H1 (cell line): ENCODE results near the gene SLC52A3. TPM values are rescaled to one million over a fixed set of nuclear protein-coding genes. Genes with fewer than 3 reads are reported as not detected.

Experiments
- CTCF ChIA-PET: fragments of 300-600 bp; sonication (Branson Sonifier 250); formaldehyde crosslinking; loops from one replicate; lab custom pipeline; 2021; ENCODE audit not compliant: partially characterized antibody; lab: Charles Lee
- POLR2A ChIA-PET: fragments of 300-600 bp; sonication (Branson Sonifier 250); formaldehyde crosslinking; loops from one replicate; lab custom pipeline; 2021; ENCODE audit warnings: inconsistent platforms; ENCODE audit not compliant: partially characterized antibody; lab: Charles Lee
- DNase-seq, 2 experiments: peaks; one replicate each; pipeline versions ENCODE4 v3.0.0 to v3.0.0-alpha.2; 2010 to 2022; ENCODE audit warnings: low spot score in 2 of 2, low read depth in 1 of 2, mixed read lengths in 1 of 2
- FAIRE-seq: peaks from 2 replicates; lab custom pipeline; 2011; peaks lifted over from hg19 to GRCh38; lab: Jason Lieb, UNC
- H2AFZ ChIP-seq: 2 replicates; pipeline ENCODE4 v1.8.1; 2012; ENCODE audit warnings: low read length, inconsistent platforms
- H2AK5ac ChIP-seq: 2 replicates; pipeline ENCODE4 v1.6.1; 2013; ENCODE audit warnings: low read depth, low read length
- H2BK120ac ChIP-seq: replicated peaks from 2 replicates; pipeline ENCODE3; 2013; ENCODE audit warnings: low read depth, low read length, inconsistent platforms
- H2BK12ac ChIP-seq: 2 replicates; pipeline ENCODE4 v1.6.1; 2013; ENCODE audit warnings: low read depth, low read length
- H2BK15ac ChIP-seq: 2 replicates; pipeline ENCODE4 v1.6.1; 2013; ENCODE audit warnings: low read length
- H2BK20ac ChIP-seq: 2 replicates; pipeline ENCODE4 v1.6.1; 2013; ENCODE audit warnings: low read length
- H2BK5ac ChIP-seq: 2 replicates; pipeline ENCODE4 v1.6.1; 2013; ENCODE audit warnings: low read depth, low read length
- H3K14ac ChIP-seq: 2 replicates; pipeline ENCODE4 v1.6.1; 2013; ENCODE audit warnings: inconsistent platforms; ENCODE audit not compliant: insufficient read length
- H3K18ac ChIP-seq: 2 replicates; pipeline ENCODE4 v1.6.1; 2013; ENCODE audit warnings: low read length; ENCODE audit errors: extremely low read depth
- H3K23ac ChIP-seq: 2 replicates; pipeline ENCODE4 v1.6.1; 2013; ENCODE audit warnings: inconsistent platforms; ENCODE audit not compliant: insufficient read length
- H3K23me2 ChIP-seq: 2 replicates; pipeline ENCODE4 v1.6.1; 2013; ENCODE audit warnings: low read depth, low read length
- H3K27ac ChIP-seq: 2 replicates; pipeline ENCODE4 v1.6.1; 2011; ENCODE audit warnings: low read depth, low read length, inconsistent platforms
- H3K27me3 ChIP-seq, 4 experiments: replicated peaks in 1 of 4; 1 replicate in 1 of 4; 2 replicates in 3 of 4; pipeline versions ENCODE4 v1.6.1 to v1.8.1; 2011 to 2013; ENCODE audit warnings: low read length in 3 of 4, mild to moderate bottlenecking in 3 of 4, inconsistent platforms in 2 of 4, mixed read lengths in 2 of 4, moderate library complexity in 1 of 4; ENCODE audit not compliant: control insufficient read depth in 3 of 4, insufficient read depth in 3 of 4; ENCODE audit errors: extremely low read depth in 1 of 4
- H3K36me3 ChIP-seq, 4 experiments: 2 replicates each; pipeline versions ENCODE4 v1.6.1 to v1.8.1; 2011 to 2013; ENCODE audit warnings: mild to moderate bottlenecking in 4 of 4, low read length in 3 of 4, moderate library complexity in 2 of 4, control low read depth in 1 of 4, inconsistent platforms in 1 of 4; ENCODE audit not compliant: insufficient read depth in 4 of 4, control insufficient read depth in 2 of 4
- H3K4ac ChIP-seq: replicated peaks from 2 replicates; pipeline ENCODE3; 2013; ENCODE audit warnings: low read length, low read depth, mixed read lengths, inconsistent platforms; ENCODE audit not compliant: insufficient read length
- H3K4me1 ChIP-seq, 4 experiments: replicated peaks in 1 of 4; 1 replicate in 1 of 4; 2 replicates in 3 of 4; pipeline versions ENCODE4 v1.6.1 to v1.8.1; 2011 to 2013; ENCODE audit warnings: low read length in 3 of 4, inconsistent platforms in 2 of 4, mixed read lengths in 1 of 4; ENCODE audit not compliant: insufficient read depth in 4 of 4, control insufficient read depth in 3 of 4
- H3K4me2 ChIP-seq, 2 experiments: 2 replicates each; pipeline versions ENCODE4 v1.6.1 to v1.8.1; 2011 to 2013; ENCODE audit warnings: low read depth in 2 of 2, low read length in 2 of 2, control low read depth in 1 of 2, inconsistent platforms in 1 of 2, mild to moderate bottlenecking in 1 of 2; ENCODE audit not compliant: insufficient read depth in 1 of 2
- H3K4me3 ChIP-seq, 4 experiments: fragments of 200-600, 300-600 bp in 1 of 4; sonication (generic), shearing (Covaris generic), sonication (Bioruptor Twin) in 1 of 4; 2 replicates each; pipeline versions ENCODE4 v1.5.1 to v1.8.1; 2011 to 2016; ENCODE audit warnings: low read length in 4 of 4, low read depth in 3 of 4, control low read depth in 2 of 4, inconsistent platforms in 2 of 4, mild to moderate bottlenecking in 2 of 4, mixed read lengths in 1 of 4, moderate library complexity in 1 of 4; ENCODE audit not compliant: insufficient read depth in 2 of 4; ENCODE audit errors: extremely low read depth in 1 of 4
- H3K56ac ChIP-seq: replicated peaks from 2 replicates; pipeline ENCODE3; 2013; ENCODE audit warnings: low read depth, mild to moderate bottlenecking, mixed read lengths, low read length, inconsistent platforms; ENCODE audit not compliant: insufficient read length
- H3K79me1 ChIP-seq: 2 replicates; pipeline ENCODE4 v1.6.1; 2013; ENCODE audit warnings: low read depth, low read length, control low read depth
- H3K79me2 ChIP-seq, 2 experiments: 2 replicates each; pipeline versions ENCODE4 v1.6.1 to v1.8.1; 2012 to 2013; ENCODE audit warnings: low read length in 2 of 2, mild to moderate bottlenecking in 2 of 2, inconsistent platforms in 1 of 2; ENCODE audit not compliant: insufficient read depth in 2 of 2, control insufficient read depth in 1 of 2
- H3K9ac ChIP-seq, 4 experiments: replicated peaks in 1 of 4; 1 replicate in 1 of 4; 2 replicates in 3 of 4; pipeline versions ENCODE4 v1.6.1 to v1.8.1; 2011 to 2013; ENCODE audit warnings: low read depth in 3 of 4, low read length in 3 of 4, control low read depth in 2 of 4, mild to moderate bottlenecking in 2 of 4, moderate library complexity in 2 of 4, inconsistent platforms in 1 of 4; ENCODE audit errors: extremely low read depth in 1 of 4
- H3K9me3 ChIP-seq, 2 experiments: 2 replicates each; pipeline versions ENCODE4 v1.6.1 to v1.8.1; 2012 to 2013; ENCODE audit warnings: mild to moderate bottlenecking in 2 of 2, moderate library complexity in 2 of 2, control low read depth in 1 of 2, inconsistent platforms in 1 of 2, low read depth in 1 of 2, low read length in 1 of 2, mixed read lengths in 1 of 2; ENCODE audit not compliant: insufficient read depth in 2 of 2
- H4K20me1 ChIP-seq, 2 experiments: replicated peaks in 1 of 2; 2 replicates each; pipeline versions ENCODE3 to v1.8.1; 2011 to 2013; ENCODE audit warnings: inconsistent platforms in 2 of 2, low read length in 2 of 2, mild to moderate bottlenecking in 1 of 2; ENCODE audit not compliant: insufficient read depth in 2 of 2, control insufficient read depth in 1 of 2
- H4K5ac ChIP-seq: 2 replicates; pipeline ENCODE4 v1.6.1; 2013; ENCODE audit warnings: low read length, low read depth, mixed read lengths, inconsistent platforms; ENCODE audit not compliant: insufficient read length
- H4K8ac ChIP-seq: 2 replicates; pipeline ENCODE4 v1.8.0; 2013; ENCODE audit warnings: mild to moderate bottlenecking, moderate library complexity, low read length, inconsistent platforms; ENCODE audit not compliant: insufficient read depth; ENCODE audit errors: extremely low read depth
- H4K91ac ChIP-seq: replicated peaks from 2 replicates; pipeline ENCODE3; 2013; ENCODE audit warnings: low read length, mixed read lengths, inconsistent platforms; ENCODE audit not compliant: insufficient read length
- HDAC2 ChIP-seq, 2 experiments: fragments of 300-600 bp in 1 of 2; sonication (generic) in 1 of 2; IDR thresholded peaks; 2 replicates each; pipeline ENCODE4 v1.6.1; 2011 to 2012; ENCODE audit warnings: low read depth in 2 of 2, low read length in 2 of 2, mild to moderate bottlenecking in 2 of 2, moderate library complexity in 2 of 2, borderline replicate concordance in 1 of 2, inconsistent platforms in 1 of 2
- HDAC6 ChIP-seq: IDR thresholded peaks from one replicate; pipeline ENCODE4 v1.7.1; 2012; ENCODE audit warnings: low read depth, mild to moderate bottlenecking, inconsistent platforms, low read length, moderate library complexity
- KDM4A ChIP-seq: IDR thresholded peaks from one replicate; pipeline ENCODE4 v1.7.1; 2012; ENCODE audit warnings: low read depth, mild to moderate bottlenecking, moderate library complexity, low read length, inconsistent platforms; ENCODE audit not compliant: severe bottlenecking
- RAD21 ChIP-seq, 2 experiments: IDR thresholded peaks in 1 of 2; conservative IDR thresholded peaks in 1 of 2; 2 replicates each; pipeline ENCODE4 v1.6.1; 2011; ENCODE audit warnings: low read depth in 2 of 2, low read length in 2 of 2, improper control_type of control experiment in 1 of 2, inconsistent platforms in 1 of 2, mild to moderate bottlenecking in 1 of 2, moderate library complexity in 1 of 2
- SP1 ChIP-seq: IDR thresholded peaks from 2 replicates; pipeline ENCODE4 v1.6.1; 2011; ENCODE audit warnings: low read depth, low read length
- TAF1 ChIP-seq: IDR thresholded peaks from 2 replicates; pipeline ENCODE4 v1.6.1; 2011; ENCODE audit warnings: mild to moderate bottlenecking, low read depth, low read length
- TCF12 ChIP-seq: IDR thresholded peaks from 2 replicates; pipeline ENCODE4 v1.6.1; 2011; ENCODE audit warnings: low read depth, mild to moderate bottlenecking, low read length
- TEAD4 ChIP-seq: IDR thresholded peaks from 2 replicates; pipeline ENCODE4 v1.6.1; 2012; ENCODE audit warnings: low read depth, low read length, inconsistent platforms, mixed read lengths
- WGBS, 2 experiments: shearing (Covaris generic) in 1 of 2; methylation state at CpG; one replicate each; pipeline versions ENCODE4 v1.1.6 to v1.1.7; 2013 to 2015; ENCODE audit warnings: low lambda C conversion rate in 2 of 2, mixed read lengths in 2 of 2, inconsistent platforms in 1 of 2, low coverage in 1 of 2, missing lambda C conversion rate in 1 of 2; ENCODE audit not compliant: insufficient replicate concordance in 2 of 2, insufficient coverage in 1 of 2, insufficient read length in 1 of 2; ENCODE audit errors: extremely low coverage in 1 of 2, missing lambda C conversion rate in 1 of 2; 5-methylcytosine and 5-hydroxymethylcytosine counted together
- polyA plus RNA-seq, 7 experiments: library from polyadenylated mRNA; depleted of rRNA in 3 of 7; stranded (reverse) in 5 of 7; unstranded in 2 of 7; fragments of >200 nt in 5 of 7; fragments of 200-250 nt in 2 of 7; gene quantifications; 1 replicate in 5 of 7; 2 replicates in 1 of 7; 4 replicates in 1 of 7; pipeline versions ENCODE4 v1.2.1 to v1.2.3, GENCODE V29; 2011 to 2013; ENCODE audit warnings: missing spikeins in 2 of 7, mixed read lengths in 2 of 7
- total RNA-seq: library from RNA; stranded (reverse); fragmentation: NEBNext Ultra II Directional; extraction: Animal tissue kit (Norgen Biotek cat#: 25700); gene quantifications from 2 replicates; pipeline ENCODE4 v1.2.1, GENCODE V29; 2021

The SLC52A3 gene
- total and polyA plus RNA-seq, 2 of the 8 experiments (the other 6 are each of a cell fraction or from before 2014, with no cell fraction given): 2.3 to 4.2 TPM

GRCh38 chr20:805713-806112, 37.4 kb upstream of the SLC52A3 start:
- no peaks in the 10 kb centered on the region for H3K4me1 ChIP-seq
- H3K9me3 ChIP-seq: peaks cover 9 to 40% of the 10 kb centered on the region in 2 experiments
- no peak overlapping the region for H3K4me2 ChIP-seq
- no peak overlapping the region for H2BK15ac ChIP-seq
- H4K5ac ChIP-seq: no peak overlapping the region
- H3K27me3 ChIP-seq: no peaks in the 10 kb centered on the region
- H2BK120ac ChIP-seq: no peak overlapping the region
- no peak overlapping the region for H3K9ac ChIP-seq
- no peaks in the 10 kb centered on the region for H4K20me1 ChIP-seq
- no peak for TF ChIP-seq TEAD4
- TF ChIP-seq RAD21 (IDR thresholded peaks at IDR 0.05 in 1 of 2, conservative IDR thresholded peaks at IDR 0.05 in 1 of 2; ENCODE audit: low read depth in 2 of 2, low read length in 2 of 2): no peak
- no peak for TF ChIP-seq SP1
- no peak for TF ChIP-seq TCF12
- TF ChIP-seq TAF1: no peak
- TF ChIP-seq HDAC2 (IDR thresholded peaks at IDR 0.05; ENCODE audit: borderline replicate concordance in 1 of 2, low read depth in 2 of 2, low read length in 2 of 2): no peak
- no peak for TF ChIP-seq KDM4A
- no peak for TF ChIP-seq HDAC6
- no peak overlapping the region for H3K56ac ChIP-seq
- H4K91ac ChIP-seq: no peak overlapping the region
- H2BK12ac ChIP-seq: no peak overlapping the region
- no peak overlapping the region for H2AFZ ChIP-seq
- no peaks in the 10 kb centered on the region for H3K79me2 ChIP-seq
- no peak overlapping the region for H3K4me3 ChIP-seq
- H4K8ac ChIP-seq: no peak overlapping the region
- H3K36me3 ChIP-seq: no peaks in the 10 kb centered on the region
- H3K79me1 ChIP-seq: no peaks in the 10 kb centered on the region
- no peak overlapping the region for H3K23ac ChIP-seq
- no peak overlapping the region for H3K4ac ChIP-seq
- ChIA-PET CTCF (interaction anchor here (0.6 to 2.2 kb wide), 2 partner anchors 10 to 14 kb away, joined by 3 to 6 read pairs; no protein-coding TSS in a partner anchor), POLR2A (no interaction called here)
- H3K23me2 ChIP-seq: no peaks in the 10 kb centered on the region
- FAIRE-seq: no peak
- WGBS, 2 experiments: 16% methylated on average over 1 of the region's 1 CpG; no CpG with 5 or more reads in 1 of the 2 experiments
- no peak overlapping the region for H2AK5ac ChIP-seq
- H2BK5ac ChIP-seq: no peak overlapping the region
- no peak overlapping the region for H3K27ac ChIP-seq
- no peak for DNase-seq
- no peak overlapping the region for H2BK20ac ChIP-seq
- H3K18ac ChIP-seq: no peak overlapping the region
- H3K14ac ChIP-seq: no peak overlapping the region
